Esophagus squamous epithelium (tissue), 4 donors: ENCODE results near the gene SMIM15.

Experiments
- POLR2A ChIP-seq, 4 donors: fragments of 450-650 bp; IDR thresholded peaks; one replicate each; pipeline ENCODE4 v1.6.1; 2017; ENCODE audit warnings: antibody characterized with exemption in 4 of 4, mild to moderate bottlenecking in 4 of 4, moderate library complexity in 3 of 4
- TF ChIP-seq, protein P1 (sequence below), 6 experiments: fragments of 450-650 bp in 4 of 6; fragments of 200-600 bp in 2 of 6; sonication (generic) in 2 of 6; IDR thresholded peaks; one replicate each; pipeline ENCODE4 v1.5.1; 2016 to 2019; ENCODE audit warnings: antibody characterized with exemption in 6 of 6, mild to moderate bottlenecking in 4 of 6, moderate library complexity in 4 of 6

DNA sequence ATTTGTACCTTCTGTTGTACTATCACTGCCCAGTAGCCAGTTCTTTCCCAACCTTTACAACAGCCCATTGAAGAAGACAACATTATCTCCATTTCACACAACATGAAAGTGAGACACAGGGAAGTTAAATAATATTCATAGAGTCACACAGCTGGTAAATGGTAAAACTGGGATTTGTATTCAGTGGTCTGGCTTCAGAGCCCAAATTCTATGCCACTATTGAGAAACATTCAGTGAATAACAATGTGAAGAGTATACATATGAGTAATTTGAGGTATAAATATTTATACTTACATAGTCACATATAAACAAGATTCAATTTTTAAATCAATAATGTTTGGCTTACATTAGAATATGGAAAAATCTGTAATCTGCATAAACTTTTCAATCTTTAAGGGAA is 13.8 kb downstream of the SMIM15 start:
- no peak for TF ChIP-seq POLR2A (IDR thresholded peaks at IDR 0.05)
- TF ChIP-seq, protein P1, sequence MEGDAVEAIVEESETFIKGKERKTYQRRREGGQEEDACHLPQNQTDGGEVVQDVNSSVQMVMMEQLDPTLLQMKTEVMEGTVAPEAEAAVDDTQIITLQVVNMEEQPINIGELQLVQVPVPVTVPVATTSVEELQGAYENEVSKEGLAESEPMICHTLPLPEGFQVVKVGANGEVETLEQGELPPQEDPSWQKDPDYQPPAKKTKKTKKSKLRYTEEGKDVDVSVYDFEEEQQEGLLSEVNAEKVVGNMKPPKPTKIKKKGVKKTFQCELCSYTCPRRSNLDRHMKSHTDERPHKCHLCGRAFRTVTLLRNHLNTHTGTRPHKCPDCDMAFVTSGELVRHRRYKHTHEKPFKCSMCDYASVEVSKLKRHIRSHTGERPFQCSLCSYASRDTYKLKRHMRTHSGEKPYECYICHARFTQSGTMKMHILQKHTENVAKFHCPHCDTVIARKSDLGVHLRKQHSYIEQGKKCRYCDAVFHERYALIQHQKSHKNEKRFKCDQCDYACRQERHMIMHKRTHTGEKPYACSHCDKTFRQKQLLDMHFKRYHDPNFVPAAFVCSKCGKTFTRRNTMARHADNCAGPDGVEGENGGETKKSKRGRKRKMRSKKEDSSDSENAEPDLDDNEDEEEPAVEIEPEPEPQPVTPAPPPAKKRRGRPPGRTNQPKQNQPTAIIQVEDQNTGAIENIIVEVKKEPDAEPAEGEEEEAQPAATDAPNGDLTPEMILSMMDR (IDR thresholded peaks at IDR 0.05) = no peak
